ENCODE data around the gene FLNC.

Gene FLNC

GRCh38 chr7:128838109-128838779, 8.0 kb downstream of the FLNC start:
- DNase-seq (ENCODE audit: extremely low read depth, low read depth), result no peak

GRCh38 chr7:128838981-128839731, 8.9 kb downstream of the FLNC start:
- TF ChIP-seq, protein P1, sequence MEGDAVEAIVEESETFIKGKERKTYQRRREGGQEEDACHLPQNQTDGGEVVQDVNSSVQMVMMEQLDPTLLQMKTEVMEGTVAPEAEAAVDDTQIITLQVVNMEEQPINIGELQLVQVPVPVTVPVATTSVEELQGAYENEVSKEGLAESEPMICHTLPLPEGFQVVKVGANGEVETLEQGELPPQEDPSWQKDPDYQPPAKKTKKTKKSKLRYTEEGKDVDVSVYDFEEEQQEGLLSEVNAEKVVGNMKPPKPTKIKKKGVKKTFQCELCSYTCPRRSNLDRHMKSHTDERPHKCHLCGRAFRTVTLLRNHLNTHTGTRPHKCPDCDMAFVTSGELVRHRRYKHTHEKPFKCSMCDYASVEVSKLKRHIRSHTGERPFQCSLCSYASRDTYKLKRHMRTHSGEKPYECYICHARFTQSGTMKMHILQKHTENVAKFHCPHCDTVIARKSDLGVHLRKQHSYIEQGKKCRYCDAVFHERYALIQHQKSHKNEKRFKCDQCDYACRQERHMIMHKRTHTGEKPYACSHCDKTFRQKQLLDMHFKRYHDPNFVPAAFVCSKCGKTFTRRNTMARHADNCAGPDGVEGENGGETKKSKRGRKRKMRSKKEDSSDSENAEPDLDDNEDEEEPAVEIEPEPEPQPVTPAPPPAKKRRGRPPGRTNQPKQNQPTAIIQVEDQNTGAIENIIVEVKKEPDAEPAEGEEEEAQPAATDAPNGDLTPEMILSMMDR (IDR thresholded peaks at IDR 0.05; ENCODE audit: low read depth, low read length), result no peak

More at GRCh38 chr7:128838109-128838779, 8.0 kb downstream of the FLNC start:
- TF ChIP-seq, protein P1 (IDR thresholded peaks at IDR 0.05; ENCODE audit: low read depth, low read length), result no peak

GRCh38 chr7:128839751-128840177, 9.6 kb downstream of the FLNC start:
- DNase-seq (ENCODE audit: extremely low read depth, low read depth), result no peak
- TF ChIP-seq, protein P1 (IDR thresholded peaks at IDR 0.05; ENCODE audit: low read depth, low read length), result no peak

More at GRCh38 chr7:128838981-128839731, 8.9 kb downstream of the FLNC start:
- DNase-seq (ENCODE audit: extremely low read depth, low read depth), result no peak

DNA sequence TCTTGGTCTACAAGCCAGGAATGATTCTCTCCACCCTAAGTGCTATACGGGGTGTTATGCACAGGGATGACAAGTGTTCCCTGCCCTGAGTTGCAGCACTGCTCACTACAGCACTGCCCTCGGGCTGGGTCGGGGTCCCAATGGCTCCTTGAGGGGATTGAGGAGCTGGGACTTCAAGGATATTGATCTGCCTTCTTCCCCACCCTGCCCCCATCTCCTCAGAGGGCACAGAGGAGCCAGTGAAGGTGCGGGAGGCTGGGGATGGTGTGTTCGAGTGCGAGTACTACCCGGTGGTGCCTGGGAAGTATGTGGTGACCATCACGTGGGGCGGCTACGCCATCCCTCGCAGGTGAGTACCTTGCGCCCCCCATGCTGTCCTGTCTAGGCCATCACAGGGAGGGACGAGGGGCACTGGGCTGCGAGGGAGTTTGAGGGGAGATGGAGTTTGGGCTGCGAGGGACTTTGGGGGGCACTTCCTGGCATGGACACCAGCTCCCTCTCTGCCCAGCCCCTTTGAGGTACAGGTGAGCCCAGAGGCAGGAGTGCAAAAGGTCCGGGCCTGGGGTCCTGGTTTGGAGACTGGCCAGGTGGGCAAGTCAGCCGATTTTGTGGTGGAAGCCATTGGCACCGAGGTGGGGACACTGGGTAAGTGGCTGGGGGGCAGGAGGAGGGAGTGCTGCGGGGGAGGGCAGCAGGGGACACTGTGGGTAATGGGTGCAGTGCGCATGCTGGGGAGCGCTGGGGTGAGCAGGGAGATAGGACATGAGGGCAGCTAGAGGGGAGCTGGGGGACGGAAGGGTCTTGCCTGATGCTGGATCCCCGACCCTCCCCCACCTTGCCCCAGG, 10.3 kb downstream of the FLNC start:
- DNase-seq (ENCODE audit: extremely low read depth, low read depth), result no peak
- TF ChIP-seq, protein P1 (IDR thresholded peaks at IDR 0.05; ENCODE audit: low read depth, low read length), result no peak

- DNase-seq (ENCODE audit: extremely low read depth, low read depth), result no peak
- TF ChIP-seq, protein P1 (IDR thresholded peaks at IDR 0.05; ENCODE audit: low read depth, low read length), result no peak
Measured at GRCh38 chr7:128841171-128841690, 11.0 kb downstream of the FLNC start.

DNA sequence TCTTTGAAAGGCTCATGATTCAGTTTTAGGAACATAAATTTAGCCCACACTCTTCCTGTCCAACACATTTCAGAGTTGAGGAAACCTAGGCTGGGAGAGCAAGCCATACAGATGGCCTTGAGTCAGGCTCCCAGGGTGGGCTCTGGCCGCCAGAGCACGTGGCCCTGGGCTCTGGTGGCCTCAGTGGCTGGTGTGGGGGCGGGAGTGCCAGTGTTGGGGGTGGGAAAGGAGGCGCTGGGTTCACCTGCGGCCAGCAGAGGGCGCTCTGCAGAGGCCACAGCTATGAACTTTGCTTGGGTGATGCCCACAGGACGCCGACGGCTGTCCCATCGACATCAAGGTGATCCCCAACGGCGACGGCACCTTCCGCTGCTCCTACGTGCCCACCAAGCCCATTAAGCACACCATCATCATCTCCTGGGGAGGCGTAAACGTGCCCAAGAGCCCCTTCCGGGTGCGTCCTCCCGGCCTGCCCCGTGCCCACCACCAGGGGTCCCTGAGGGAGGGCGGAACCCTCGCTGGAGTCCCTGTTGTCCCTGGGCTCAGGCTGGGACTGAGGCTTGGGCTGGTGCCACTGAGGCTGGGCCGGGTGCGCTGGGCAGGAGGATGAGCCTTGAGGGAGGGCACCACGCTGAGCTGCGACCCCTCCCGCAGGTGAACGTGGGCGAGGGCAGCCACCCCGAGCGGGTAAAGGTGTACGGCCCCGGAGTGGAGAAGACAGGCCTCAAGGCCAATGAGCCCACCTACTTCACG, 11.9 kb downstream of the FLNC start:
- TF ChIP-seq, protein P1 (IDR thresholded peaks at IDR 0.05; ENCODE audit: low read depth, low read length), result peak; percentile 70

More for the DNA sequence above, 11.9 kb downstream of the FLNC start:
- no peak for DNase-seq (ENCODE audit: extremely low read depth, low read depth)
